Omental fat pad (tissue), 4 donors: ENCODE data around the gene E2F8. TPM values are rescaled to one million over a fixed set of nuclear protein-coding genes. Genes with fewer than 3 reads are reported as not detected.

Experiments used
- ATAC-seq: fragments of 150-250 bp; one replicate; pipeline ENCODE4 v1.9.1; 2016; ENCODE audit warnings: mild to moderate bottlenecking, moderate library complexity; ENCODE audit not compliant: low FRiP score
- DNase-seq: peaks from one replicate; pipeline ENCODE4 v3.0.0-alpha.2; 2019; ENCODE audit warnings: low spot score
- total RNA-seq, 4 donors: library from RNA; depleted of rRNA; stranded (reverse); fragments of >200 nt; gene quantifications; one replicate each; pipeline ENCODE4 v1.1.0, GENCODE V29; 2016
- TF ChIP-seq, protein P1 (sequence below), 3 donors: fragments of 450-650 bp; IDR thresholded peaks; one replicate each; pipeline ENCODE4 v1.5.1; 2016 to 2017; ENCODE audit warnings: antibody characterized with exemption in 3 of 3, mild to moderate bottlenecking in 3 of 3, moderate library complexity in 2 of 3

The E2F8 gene
- total RNA-seq, 4 donors from 2014 or later = 0.60 TPM; not detected in 3

DNA sequence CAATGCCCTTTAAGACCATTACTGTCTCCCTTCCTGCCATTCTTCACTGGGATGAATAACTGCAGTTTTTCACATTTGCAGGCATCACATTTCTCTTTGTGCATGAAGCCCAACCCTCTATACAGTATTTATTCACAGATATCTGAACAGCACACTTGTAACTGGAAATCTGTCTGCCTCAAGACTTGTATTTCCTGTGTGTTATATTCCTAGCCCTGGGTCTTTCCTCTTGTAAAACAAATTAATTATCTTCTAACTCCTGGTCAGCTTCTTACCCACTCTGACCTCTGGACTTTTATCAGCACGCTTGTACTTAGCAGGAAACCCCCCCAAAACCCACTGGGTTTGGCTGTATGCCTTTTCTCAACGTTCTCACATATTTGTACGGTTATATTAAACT, 41.0 kb downstream of the E2F8 start:
- no peak for ATAC-seq
- no peak for DNase-seq
- TF ChIP-seq, protein P1, sequence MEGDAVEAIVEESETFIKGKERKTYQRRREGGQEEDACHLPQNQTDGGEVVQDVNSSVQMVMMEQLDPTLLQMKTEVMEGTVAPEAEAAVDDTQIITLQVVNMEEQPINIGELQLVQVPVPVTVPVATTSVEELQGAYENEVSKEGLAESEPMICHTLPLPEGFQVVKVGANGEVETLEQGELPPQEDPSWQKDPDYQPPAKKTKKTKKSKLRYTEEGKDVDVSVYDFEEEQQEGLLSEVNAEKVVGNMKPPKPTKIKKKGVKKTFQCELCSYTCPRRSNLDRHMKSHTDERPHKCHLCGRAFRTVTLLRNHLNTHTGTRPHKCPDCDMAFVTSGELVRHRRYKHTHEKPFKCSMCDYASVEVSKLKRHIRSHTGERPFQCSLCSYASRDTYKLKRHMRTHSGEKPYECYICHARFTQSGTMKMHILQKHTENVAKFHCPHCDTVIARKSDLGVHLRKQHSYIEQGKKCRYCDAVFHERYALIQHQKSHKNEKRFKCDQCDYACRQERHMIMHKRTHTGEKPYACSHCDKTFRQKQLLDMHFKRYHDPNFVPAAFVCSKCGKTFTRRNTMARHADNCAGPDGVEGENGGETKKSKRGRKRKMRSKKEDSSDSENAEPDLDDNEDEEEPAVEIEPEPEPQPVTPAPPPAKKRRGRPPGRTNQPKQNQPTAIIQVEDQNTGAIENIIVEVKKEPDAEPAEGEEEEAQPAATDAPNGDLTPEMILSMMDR (IDR thresholded peaks at IDR 0.05) = no peak

DNA sequence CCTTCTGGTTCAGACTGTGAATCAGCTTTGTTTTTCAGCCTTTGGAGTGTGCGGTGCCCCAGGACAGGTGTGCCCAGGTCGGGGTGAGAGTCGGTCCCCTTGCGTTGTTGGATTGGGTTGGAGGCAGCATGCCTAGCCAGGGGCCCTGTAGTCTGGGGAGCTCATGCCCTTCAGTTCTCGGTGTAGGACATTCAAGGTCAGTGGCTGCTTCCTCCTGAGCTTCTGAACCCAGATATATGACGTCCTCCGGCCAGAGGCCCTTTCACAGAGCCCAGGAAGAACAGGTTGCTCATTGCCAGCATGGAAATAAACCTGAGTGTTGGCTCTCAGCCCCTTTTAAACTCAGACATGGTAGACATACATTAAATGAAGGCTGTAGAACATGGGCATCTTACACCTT, 41.7 kb downstream of the E2F8 start:
- TF ChIP-seq, protein P1 (IDR thresholded peaks at IDR 0.05) = no peak
- no peak for ATAC-seq

DNA sequence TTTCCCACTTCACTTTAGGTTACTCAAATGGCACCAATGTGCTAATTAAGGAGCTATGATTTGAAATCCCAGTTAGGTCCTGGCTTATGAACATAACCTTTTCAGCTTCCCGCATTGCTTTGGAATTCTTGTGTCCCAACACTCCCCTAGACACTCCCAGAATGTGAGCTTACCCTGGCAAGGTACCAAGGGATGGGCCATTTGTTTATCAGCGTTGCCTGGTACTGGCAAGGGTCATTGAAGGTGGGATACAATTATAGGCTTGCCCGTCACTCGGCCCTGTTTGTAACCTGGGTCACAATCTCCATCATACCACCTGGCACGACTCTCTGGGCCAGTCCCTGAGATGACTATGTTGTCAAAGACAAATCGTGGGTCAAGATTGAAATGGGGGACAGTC, 44.3 kb downstream of the E2F8 start:
- TF ChIP-seq, protein P1 (IDR thresholded peaks at IDR 0.05) = no peak
- ATAC-seq (no peak), DNase-seq (no peak)

More for the DNA sequence above, 41.7 kb downstream of the E2F8 start:
- DNase-seq = no peak

DNA sequence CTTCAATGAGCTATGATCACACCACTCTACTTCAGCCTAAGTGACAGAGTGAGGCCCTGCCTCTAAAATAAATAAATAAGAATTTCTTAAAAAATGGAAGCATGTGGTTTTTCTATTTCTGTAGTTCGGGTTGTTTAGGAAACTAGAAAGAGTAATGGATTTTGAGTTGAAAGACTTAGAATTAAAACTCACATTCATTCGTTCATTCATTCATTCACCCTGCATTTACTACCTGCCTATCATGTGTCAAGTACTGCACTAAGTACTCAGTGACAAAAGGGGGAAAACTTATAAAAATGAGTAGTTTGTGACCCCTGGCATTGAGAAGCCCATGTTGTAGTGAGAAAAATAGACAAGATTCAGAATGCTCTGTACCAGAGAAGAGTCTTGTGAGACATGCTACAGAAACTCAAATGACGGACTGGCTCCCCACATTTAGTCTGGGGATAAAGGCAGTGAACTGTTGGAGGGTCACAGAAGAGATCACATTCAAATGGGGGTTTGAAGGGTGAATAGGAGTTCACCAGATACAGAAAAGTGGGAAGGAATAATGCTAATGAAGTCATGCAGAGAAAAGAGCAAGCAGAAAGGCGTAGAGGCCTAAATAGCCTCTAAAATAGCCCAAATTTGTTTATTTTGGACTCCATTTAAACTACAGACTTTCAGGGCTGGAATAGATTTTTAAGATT, 46.0 kb downstream of the E2F8 start:
- no peak for ATAC-seq

DNA sequence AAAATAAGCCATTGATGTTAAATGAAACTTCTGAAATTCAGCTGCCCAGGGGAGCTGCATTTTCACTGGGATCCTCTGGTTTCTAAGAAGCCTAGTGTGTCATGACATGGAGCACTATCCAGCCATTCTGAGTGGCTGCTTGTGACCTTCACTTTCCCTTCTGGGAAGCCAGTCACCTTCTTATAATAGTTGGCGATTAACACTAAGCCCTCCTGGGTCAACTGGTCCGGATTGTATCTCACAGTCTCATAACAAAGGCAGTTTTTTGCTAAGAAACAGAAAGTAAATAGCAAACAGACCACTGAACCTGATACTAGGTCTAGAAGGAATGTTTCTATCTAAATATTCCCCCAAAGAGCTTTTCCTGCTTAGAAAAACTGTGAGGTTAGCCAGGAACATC, 46.8 kb downstream of the E2F8 start:
- ATAC-seq (no peak), DNase-seq (no peak)
- TF ChIP-seq, protein P1 (IDR thresholded peaks at IDR 0.05) = no peak

More for the DNA sequence above, 46.0 kb downstream of the E2F8 start:
- no peak for DNase-seq
- TF ChIP-seq, protein P1 (IDR thresholded peaks at IDR 0.05) = no peak

DNA sequence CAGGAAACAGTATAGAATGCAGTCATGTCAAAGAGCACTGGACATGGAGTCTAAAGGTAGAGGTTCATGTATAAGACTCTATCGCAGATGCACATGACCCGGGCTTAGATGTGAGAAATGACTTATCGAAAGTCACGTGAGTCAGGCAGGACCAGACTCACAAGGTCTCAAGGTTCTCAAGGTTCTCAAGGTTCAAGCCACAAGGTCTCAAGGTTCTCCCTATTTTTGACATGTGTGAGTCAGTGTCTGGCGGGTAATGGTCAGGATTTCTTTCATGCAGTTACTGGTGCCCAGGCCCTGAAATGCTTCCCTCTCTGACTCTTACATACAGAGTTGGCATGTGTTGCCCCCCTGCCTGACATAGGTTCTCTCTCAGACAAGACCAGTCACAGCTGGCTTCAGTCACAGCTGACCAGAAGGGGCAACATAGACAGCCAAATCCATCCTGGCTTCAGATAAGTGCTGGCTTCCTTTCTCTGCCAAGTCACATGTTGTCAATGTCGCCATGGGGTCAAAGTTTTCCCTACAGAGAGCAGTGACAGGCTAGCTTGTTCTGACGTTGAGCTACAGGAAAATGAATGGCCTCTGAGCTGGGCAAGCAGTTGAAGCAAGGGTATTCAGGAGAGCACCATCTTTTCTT, 49.1 kb downstream of the E2F8 start:
- no peak for ATAC-seq

More for the DNA sequence above, 49.1 kb downstream of the E2F8 start:
- no peak for DNase-seq
- TF ChIP-seq, protein P1 (IDR thresholded peaks at IDR 0.05) = no peak
